Prostate gland (tissue), 2 donors: ENCODE results near the gene CEACAM21. TPM values are rescaled to one million over a fixed set of nuclear protein-coding genes. Genes with fewer than 3 reads are reported as not detected.

Source experiments
- DNase-seq: peaks from one replicate; pipeline ENCODE4 v3.0.0-alpha.2; 2019; ENCODE audit warnings: low spot score
- H3K27ac ChIP-seq, 2 donors: fragments of 200-600 bp; sonication (generic); 2 replicates each; pipeline ENCODE4 v1.5.1; 2017 to 2019
- H3K27me3 ChIP-seq: fragments of 200-600 bp; sonication (generic); replicated peaks from 2 replicates; pipeline ENCODE4 v1.5.1; 2019; ENCODE audit not compliant: insufficient read depth
- H3K36me3 ChIP-seq, 2 donors: fragments of 200-600 bp; sonication (generic); 1 replicate in 1 of 2; 2 replicates in 1 of 2; pipeline versions ENCODE4 v1.5.1 to v1.8.1; 2017 to 2019
- H3K4me1 ChIP-seq: fragments of 200-600 bp; sonication (generic); replicated peaks from 2 replicates; pipeline ENCODE4 v1.5.1; 2019
- H3K4me3 ChIP-seq, 2 donors: fragments of 200-600 bp; sonication (generic); 2 replicates each; pipeline ENCODE4 v1.5.1; 2017 to 2019
- H3K9me3 ChIP-seq: fragments of 200-600 bp; sonication (generic); 2 replicates; pipeline ENCODE4 v1.5.1; 2017
- POLR2A ChIP-seq: fragments of 450-650 bp; IDR thresholded peaks from one replicate; pipeline ENCODE4 v1.6.1; 2016; ENCODE audit warnings: antibody characterized with exemption, mild to moderate bottlenecking
- POLR2AphosphoS5 ChIP-seq: sonication (generic); formaldehyde crosslinking; IDR thresholded peaks from one replicate; pipeline ENCODE4 v1.6.1; 2017; ENCODE audit warnings: antibody characterized with exemption
- WGBS: methylation state at CpG from one replicate; pipeline ENCODE4 v1.1.5; 2018; 5-methylcytosine and 5-hydroxymethylcytosine counted together
- intact Hi-C: fragments of 100-400 bp; cut with DNase I; formaldehyde crosslinking; loops from one replicate; pipeline ENCODE4 v1.14.2; 2022
- total RNA-seq, 2 donors: library from RNA; depleted of rRNA; stranded (reverse); fragments of >200 nt; gene quantifications; one replicate each; pipeline ENCODE4 v1.1.0, GENCODE V29; 2016
- TF ChIP-seq, protein P1 (sequence below), 4 experiments: fragments of 200-600 bp in 2 of 4; fragments of 450-650 bp in 2 of 4; sonication (generic) in 2 of 4; IDR thresholded peaks; 1 replicate in 3 of 4; 2 replicates in 1 of 4; pipeline ENCODE4 v1.5.1; 2016 to 2019; ENCODE audit warnings: antibody characterized with exemption in 4 of 4, mild to moderate bottlenecking in 2 of 4, moderate library complexity in 2 of 4

The CEACAM21 gene
- total RNA-seq, 2 donors from 2014 or later = 1.5 TPM; not detected in 1

DNA sequence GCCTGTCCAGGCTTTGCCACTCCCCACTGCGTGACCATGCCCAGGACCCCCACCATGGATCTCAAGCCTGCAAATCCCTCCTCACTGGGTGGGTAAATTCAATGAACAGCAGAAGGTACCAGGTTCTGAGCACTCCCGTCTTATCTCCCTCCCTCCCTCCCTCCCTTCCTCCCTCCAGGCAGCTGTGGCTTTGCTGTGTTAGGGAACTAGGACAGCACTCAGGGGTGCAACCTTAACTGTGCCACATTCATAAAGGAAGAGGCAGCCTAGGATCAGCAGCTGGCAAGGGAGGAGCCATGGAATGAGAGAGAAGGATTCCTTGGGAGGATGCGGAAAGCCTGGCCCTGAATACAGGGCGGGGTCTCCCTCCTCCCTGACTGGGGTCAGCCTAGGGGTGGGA, 45.3 kb downstream of the CEACAM21 start:
- WGBS = 44% methylated on average over 4 of the region's 4 CpGs
- peaks cover 3% of the 10 kb centered on the region for H3K27me3 ChIP-seq
- no peaks in the 10 kb centered on the region for H3K36me3 ChIP-seq
- intact Hi-C loops = no loop called here
- no peak for DNase-seq
- TF ChIP-seq POLR2AphosphoS5 = no peak
- TF ChIP-seq, protein P1, sequence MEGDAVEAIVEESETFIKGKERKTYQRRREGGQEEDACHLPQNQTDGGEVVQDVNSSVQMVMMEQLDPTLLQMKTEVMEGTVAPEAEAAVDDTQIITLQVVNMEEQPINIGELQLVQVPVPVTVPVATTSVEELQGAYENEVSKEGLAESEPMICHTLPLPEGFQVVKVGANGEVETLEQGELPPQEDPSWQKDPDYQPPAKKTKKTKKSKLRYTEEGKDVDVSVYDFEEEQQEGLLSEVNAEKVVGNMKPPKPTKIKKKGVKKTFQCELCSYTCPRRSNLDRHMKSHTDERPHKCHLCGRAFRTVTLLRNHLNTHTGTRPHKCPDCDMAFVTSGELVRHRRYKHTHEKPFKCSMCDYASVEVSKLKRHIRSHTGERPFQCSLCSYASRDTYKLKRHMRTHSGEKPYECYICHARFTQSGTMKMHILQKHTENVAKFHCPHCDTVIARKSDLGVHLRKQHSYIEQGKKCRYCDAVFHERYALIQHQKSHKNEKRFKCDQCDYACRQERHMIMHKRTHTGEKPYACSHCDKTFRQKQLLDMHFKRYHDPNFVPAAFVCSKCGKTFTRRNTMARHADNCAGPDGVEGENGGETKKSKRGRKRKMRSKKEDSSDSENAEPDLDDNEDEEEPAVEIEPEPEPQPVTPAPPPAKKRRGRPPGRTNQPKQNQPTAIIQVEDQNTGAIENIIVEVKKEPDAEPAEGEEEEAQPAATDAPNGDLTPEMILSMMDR (IDR thresholded peaks at IDR 0.05) = no peak
- TF ChIP-seq POLR2A = no peak
- no peak overlapping the region for H3K27ac ChIP-seq
- H3K4me3 ChIP-seq = no peak overlapping the region
- H3K9me3 ChIP-seq = no peaks in the 10 kb centered on the region
- no peaks in the 10 kb centered on the region for H3K4me1 ChIP-seq

DNA sequence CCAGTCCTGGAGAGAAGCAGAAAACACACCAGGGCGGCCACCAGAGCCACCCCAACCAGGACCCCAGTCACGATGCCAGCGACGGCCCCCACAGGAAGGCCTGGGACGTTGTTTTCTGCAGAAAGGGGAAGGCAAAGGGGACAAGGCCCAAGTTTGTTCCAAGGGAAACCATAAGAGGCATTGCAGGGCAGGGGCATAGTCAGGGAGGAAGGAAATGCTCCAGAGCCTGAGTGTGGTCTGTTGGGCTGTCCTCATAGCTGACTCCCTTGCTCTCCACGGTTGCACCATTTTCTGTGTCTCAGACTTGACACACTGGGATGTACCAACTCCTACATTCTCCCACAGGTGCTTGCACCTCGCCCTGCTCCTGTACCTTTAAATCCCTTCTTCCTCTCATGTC, 45.7 kb downstream of the CEACAM21 start:
- no peaks in the 10 kb centered on the region for H3K9me3 ChIP-seq
- no peak for DNase-seq
- intact Hi-C loops = no loop called here

DNA sequence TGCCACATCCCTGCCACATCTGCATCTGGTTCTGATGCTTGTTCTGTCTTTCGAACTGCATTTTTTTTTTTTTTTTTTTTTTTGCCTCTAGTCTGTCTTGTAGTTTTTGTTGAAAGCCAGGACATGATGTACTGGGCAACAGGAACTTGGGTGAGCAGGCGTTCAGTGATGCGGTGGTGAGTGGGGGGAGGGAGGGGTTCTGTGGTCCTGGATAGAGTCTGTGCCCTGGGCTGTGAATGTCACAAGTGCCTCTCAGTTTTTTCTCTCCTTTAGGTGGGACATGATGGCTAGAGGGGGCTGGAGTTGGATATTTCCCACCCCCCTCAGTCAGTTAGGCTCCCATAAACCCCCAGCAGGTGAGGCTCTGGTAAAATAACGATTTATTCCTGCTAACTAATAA, 47.4 kb downstream of the CEACAM21 start:
- no peak for DNase-seq
- Histone ChIP-seq H3K9me3 (no peaks in the 10 kb centered on the region), H3K27ac (no peak overlapping the region), H3K4me3 (no peak overlapping the region), H3K36me3 (no peaks in the 10 kb centered on the region), H3K27me3 (peaks cover 13% of the 10 kb centered on the region), H3K4me1 (no peaks in the 10 kb centered on the region)
- TF ChIP-seq POLR2A = no peak
- no peak for TF ChIP-seq POLR2AphosphoS5
- TF ChIP-seq, protein P1 (IDR thresholded peaks at IDR 0.05) = no peak
- intact Hi-C loops = no loop called here
- 59% methylated on average over 4 of the region's 4 CpGs for WGBS

More for the DNA sequence above, 45.7 kb downstream of the CEACAM21 start:
- H3K27me3 ChIP-seq = peaks cover 4% of the 10 kb centered on the region
- no peak overlapping the region for H3K4me3 ChIP-seq
- H3K27ac ChIP-seq = no peak overlapping the region
- TF ChIP-seq, protein P1 (IDR thresholded peaks at IDR 0.05) = no peak
- no peak for TF ChIP-seq POLR2AphosphoS5
- TF ChIP-seq POLR2A = no peak
- H3K36me3 ChIP-seq = no peaks in the 10 kb centered on the region
- H3K4me1 ChIP-seq = no peaks in the 10 kb centered on the region
- 51% methylated on average over 7 of the region's 7 CpGs for WGBS

DNA sequence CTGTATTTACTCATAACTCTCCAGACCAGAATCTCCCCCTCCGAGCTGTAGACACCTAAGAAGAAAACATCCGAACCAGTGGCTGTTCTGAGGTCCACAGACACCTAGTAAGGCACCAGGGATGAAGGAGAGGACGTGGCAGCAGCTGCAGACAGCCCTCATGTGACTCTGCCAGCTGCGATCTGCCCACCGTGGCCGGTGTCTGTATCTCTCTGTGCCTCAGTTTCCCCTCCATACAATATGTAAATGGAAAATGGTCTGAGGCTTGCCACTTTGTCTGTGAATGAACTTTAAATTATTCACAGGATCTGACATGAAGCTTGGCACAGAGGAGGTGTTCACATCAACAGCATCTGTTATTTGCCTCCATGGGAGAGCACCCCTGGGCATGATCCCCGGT, 48.5 kb downstream of the CEACAM21 start:
- peaks cover 10% of the 10 kb centered on the region for H3K27me3 ChIP-seq
- TF ChIP-seq POLR2AphosphoS5 (no peak), POLR2A (no peak)
- TF ChIP-seq, protein P1 (IDR thresholded peaks at IDR 0.05) = no peak
- H3K36me3 ChIP-seq = no peaks in the 10 kb centered on the region
- no peak overlapping the region for H3K27ac ChIP-seq
- no peak for DNase-seq
- no peak overlapping the region for H3K4me3 ChIP-seq
- 78% methylated on average over 7 of the region's 7 CpGs for WGBS
- no peaks in the 10 kb centered on the region for H3K4me1 ChIP-seq
- no peaks in the 10 kb centered on the region for H3K9me3 ChIP-seq
- intact Hi-C loops = no loop called here

DNA sequence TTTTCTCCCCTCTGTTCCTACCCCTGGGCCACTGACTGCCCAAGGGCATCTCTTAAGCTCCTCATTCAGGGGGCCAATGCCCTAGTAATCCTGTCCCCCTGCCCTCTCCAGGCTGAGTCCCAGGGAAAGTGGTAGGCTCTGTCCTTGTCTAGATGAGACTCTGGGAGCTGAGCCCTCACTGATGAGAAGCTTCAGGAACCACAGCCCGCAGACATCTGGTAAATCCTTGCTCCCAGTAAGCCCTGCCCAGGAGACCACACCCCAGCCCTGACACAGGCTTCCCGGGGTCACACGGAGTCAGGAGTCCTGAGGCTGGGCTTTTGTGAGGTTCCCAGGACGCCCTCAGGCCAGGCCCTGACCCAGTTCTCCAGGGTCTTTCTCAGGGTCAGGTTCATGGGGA, 49.0 kb downstream of the CEACAM21 start:
- peaks cover 11% of the 10 kb centered on the region for H3K27me3 ChIP-seq
- DNase-seq = no peak
- intact Hi-C loops = no loop called here
- no peak overlapping the region for H3K27ac ChIP-seq
- H3K4me1 ChIP-seq = no peaks in the 10 kb centered on the region
- no peak overlapping the region for H3K4me3 ChIP-seq
- no peaks in the 10 kb centered on the region for H3K9me3 ChIP-seq
- TF ChIP-seq, protein P1 (IDR thresholded peaks at IDR 0.05) = no peak
- no peak for TF ChIP-seq POLR2A
- TF ChIP-seq POLR2AphosphoS5 = no peak
- no peaks in the 10 kb centered on the region for H3K36me3 ChIP-seq
- 55% methylated on average over 4 of the region's 4 CpGs for WGBS
